Vagina (tissue), 2 donors: ENCODE results near the gene HSD17B14.
"Not testable (repeated sequence)": the region's sequence is repeated elsewhere in the genome, so short reads cannot be mapped to it uniquely, and the experiment has no call there.

Experiments used
- CTCF ChIP-seq, 3 experiments: fragments of 450-650 bp in 2 of 3; fragments of 200-600 bp in 1 of 3; sonication (generic) in 1 of 3; IDR thresholded peaks; one replicate each; pipeline ENCODE4 v1.5.1; 2017 to 2019; ENCODE audit warnings: antibody characterized with exemption in 3 of 3, mild to moderate bottlenecking in 2 of 3, moderate library complexity in 2 of 3
- POLR2A ChIP-seq, 2 donors: fragments of 450-650 bp; IDR thresholded peaks; one replicate each; pipeline ENCODE4 v1.6.1; 2017; ENCODE audit warnings: antibody characterized with exemption in 2 of 2, mild to moderate bottlenecking in 2 of 2, moderate library complexity in 2 of 2
- POLR2AphosphoS5 ChIP-seq, 2 donors: sonication (generic); formaldehyde crosslinking; IDR thresholded peaks; one replicate each; pipeline ENCODE4 v1.9.0; 2017; ENCODE audit warnings: antibody characterized with exemption in 2 of 2, mild to moderate bottlenecking in 2 of 2, low read depth in 1 of 2; ENCODE audit not compliant: insufficient read depth in 1 of 2

GRCh38 chr19:48846659-48847058 is 10.4 kb upstream of the HSD17B14 start:
- not testable (repeated sequence) for TF ChIP-seq CTCF (IDR thresholded peaks at IDR 0.05); POLR2A (IDR thresholded peaks at IDR 0.05); POLR2AphosphoS5 (IDR thresholded peaks at IDR 0.05; ENCODE audit: insufficient read depth in 1 of 2, low read depth in 1 of 2)
